Measurements from ENCODE around the gene STX1B.
"Not testable (repeated sequence)": the region's sequence is repeated elsewhere in the genome, so short reads cannot be mapped to it uniquely, and the experiment has no call there.

Gene STX1B
- 0.14 to 1.5 (median 0.54) reads per million in 3 experiments for total RNA-seq

DNA sequence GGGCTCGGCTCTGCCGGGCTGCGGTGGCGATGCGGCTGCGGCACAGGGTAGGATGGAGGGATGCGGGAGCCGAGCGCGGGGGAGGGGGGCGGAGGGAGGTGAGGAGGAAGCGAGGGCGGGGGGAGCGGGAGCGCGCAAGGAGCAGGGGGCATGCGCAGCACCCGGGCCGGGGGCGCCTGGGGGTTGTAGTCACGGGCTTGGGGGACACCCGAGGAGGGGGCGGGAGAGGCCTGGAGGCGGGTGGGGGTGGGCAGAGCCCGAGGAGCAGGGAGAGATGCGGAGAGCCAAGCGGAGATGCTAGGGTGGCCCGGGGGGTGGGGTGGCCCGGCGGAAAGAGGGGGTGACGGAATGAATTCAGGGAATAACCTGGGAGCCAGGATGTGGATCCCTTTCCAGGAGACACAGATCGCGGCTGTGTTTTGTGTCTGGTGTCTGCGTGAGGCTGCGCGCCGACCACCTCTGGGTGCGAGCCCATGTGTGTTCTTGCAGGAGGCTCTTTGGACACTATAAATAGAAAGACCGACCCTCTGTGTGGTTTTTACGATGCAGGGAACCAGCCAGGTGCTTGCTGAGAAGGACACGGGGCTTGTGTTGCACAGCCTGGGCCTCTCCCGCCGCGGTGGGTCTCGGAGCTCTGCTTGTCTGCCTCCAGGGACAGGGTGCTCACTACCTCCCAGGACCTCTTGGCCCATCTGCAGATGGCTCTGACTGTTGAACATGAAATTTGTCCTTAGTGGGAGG is at the start of gene STX1B:
TSS of gene STX1B (minus strand) at position 54 of the 741 bp plus-strand sequence. CDS start 242 bp downstream, outside the sequence.
- peak; percentile 18 for DNase-seq

DNA sequence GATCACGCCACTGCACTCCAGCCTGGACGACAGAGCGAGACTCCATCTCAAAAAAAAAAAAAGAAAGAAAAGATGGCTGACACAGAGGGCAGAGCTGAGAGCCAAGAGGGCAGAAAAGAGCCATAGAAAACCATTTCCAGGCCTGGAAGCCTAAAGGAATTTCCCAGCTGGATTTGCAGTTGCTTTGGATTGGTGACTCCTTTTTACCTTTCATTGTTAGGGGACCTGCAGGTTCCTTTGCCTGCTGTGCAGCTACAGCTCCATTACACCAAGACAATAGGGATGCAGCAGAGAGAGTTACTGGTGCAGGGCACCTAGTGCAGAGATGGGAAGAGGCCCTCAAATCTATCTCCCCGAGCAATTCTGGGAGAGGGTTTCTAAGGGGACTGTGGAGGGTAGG is 45.2 kb upstream of the STX1B start:
- DNase-seq = no peak

DNA sequence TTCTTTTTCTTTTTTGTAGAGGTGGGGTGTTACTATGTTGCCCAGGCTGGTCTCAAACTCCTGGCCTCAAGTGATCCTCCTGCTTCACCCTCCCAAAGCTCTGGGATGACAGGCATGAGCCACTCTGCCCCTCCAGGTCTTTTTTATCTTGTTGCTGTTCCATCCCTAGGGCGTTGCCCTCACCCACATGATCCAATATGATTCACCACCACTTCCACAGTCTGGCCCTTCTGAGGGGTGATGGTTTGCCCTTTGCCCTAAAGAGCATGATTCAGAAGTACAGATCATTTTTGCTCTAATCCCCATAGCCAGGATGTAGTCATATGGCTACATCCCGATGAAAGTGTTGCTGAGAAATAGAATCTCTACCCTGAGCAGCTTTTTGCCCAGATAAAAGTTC is 41.7 kb upstream of the STX1B start:
- no peak for DNase-seq

DNA sequence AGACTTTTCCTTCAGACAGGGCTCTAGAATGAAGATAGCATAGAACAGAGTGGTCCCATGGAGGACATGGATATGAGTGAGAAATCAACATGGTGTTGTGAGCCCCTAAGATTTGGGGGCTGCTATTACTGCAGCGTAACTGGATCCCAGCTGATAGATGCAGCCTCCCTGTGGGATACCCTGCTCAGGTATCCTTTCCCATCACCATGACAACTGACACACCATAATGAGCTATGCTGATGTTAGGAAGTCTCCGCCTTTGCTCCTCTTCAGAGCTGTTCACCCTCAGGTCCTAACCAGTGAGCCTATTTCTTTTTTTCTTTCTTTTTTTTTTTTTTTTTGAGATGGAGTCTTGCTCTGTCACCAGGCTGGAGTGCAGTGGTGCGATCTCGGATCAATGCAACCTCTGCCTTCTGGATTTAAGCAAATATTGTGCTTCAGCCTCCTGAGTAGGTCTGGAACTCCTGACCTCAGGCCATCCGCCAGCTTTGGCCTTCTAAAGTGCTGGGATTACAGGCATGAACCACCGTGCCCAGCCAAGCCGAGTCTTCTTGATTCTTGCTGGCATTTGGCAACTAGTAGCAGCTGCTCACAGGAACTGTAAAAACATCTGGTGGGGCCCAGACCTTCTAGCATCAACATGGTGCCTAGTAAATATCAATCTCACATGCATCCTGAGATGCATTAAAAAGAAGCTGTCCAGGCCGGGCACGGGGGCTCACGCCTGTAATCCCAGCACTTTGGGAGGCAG is 40.0 kb upstream of the STX1B start:
- DNase-seq = no peak

DNA sequence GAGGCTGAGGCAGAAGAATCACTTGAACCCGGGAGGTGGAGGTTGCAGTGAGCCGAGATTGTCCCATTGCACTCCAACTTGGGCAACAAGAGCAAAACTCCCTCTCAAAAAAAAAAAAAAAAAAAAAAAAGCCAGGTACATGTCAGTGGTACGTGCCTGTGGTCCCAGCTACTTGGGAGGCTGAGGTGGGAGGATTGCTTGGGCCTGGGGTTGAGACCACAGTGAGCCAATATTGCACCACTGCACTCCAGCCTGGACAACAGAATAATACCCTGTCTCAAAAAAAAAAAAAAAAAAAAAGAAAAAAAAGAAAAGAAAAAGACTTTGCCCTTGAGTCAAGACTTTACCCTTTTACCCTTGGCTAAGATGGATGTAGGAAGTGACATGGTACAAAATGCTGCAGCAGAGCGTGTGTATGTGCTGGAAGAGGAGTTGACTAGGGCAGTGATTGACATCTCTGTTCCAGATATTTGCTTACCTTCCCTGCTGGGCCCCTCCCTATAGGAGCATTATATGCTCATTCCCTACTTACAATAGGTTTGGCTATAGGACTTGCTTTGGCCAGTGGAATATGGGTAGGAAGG is 33.6 kb upstream of the STX1B start:
- no peak for DNase-seq

DNA sequence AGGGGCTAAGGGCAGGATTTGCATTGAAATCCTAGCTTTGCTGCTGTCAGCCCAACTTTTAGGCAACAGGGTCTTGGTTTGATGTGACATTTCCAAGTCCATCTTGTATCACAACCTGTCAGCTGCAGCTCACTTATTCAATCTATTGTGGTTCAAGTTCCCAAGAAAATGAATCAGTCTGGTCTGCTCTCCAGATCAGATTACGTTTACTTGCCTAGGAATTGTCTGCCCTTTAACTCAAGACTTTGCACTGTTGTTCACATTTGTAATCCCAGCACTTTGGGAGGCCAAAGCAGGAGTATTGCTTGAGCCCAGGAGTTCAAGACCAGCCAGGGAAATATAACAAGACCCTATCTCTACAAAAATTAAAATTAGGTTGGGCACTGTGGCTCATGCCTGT is 32.9 kb upstream of the STX1B start:
- no peak for DNase-seq

DNA sequence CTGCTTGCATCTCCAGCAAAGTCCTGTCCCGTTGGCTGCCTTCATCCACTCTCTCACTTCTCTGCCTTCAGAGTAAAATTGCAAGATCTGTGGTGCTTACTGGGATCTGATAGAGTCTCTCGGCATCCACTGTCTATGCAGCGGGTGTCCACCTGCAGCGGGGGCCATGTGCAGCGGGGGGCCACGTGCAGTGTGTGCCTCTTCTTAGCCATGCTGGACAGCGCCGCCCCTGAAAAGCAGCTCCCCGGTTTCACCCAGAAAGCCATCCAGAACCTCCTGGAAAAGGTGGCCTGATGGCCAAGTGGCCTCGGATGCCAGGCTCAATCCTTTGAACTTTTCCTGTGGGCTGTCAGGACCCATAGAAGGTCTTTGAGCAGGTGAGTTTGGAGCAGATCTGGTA is 32.4 kb upstream of the STX1B start:
- no peak for DNase-seq

DNA sequence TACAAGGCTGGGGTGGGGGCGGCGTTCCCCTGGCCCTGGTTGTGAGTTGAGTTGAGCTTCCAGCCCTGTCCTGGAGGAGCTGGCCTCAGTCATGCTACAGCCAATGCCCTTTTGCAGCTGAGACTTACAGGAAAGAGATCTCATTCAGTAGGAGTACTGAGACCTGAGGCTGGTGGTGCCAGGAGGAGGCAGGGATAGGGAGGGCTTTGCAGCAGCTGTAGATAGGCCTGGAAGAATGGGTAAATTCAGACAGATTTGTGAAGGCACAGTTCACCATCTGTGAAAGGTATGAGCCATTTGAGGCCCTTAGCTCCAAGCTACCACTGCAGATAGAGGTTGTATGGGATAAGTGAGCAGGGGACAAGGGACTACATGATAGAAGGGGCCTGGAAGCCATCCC is 28.6 kb upstream of the STX1B start:
- no peak for DNase-seq

DNA sequence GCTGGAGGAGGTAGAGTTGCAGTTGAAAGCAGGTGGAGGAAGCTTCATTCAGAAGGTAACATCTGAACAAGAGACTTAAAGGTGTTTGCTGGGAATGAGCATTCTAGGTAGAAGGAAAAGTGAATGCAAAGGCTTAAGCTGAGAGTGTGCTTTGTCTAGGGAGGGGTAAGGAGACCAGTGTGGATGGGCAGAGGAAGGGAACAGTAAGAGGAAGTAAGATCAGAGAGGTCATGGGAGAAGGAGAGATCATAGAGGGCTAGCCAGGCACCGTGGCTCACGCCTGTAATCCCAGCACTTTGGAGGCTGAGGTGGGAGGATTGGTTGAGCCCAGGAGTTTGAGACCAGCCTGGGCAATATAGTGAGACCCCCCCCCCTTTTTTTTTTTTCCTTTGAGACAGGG is 26.3 kb upstream of the STX1B start:
- no peak for DNase-seq

DNA sequence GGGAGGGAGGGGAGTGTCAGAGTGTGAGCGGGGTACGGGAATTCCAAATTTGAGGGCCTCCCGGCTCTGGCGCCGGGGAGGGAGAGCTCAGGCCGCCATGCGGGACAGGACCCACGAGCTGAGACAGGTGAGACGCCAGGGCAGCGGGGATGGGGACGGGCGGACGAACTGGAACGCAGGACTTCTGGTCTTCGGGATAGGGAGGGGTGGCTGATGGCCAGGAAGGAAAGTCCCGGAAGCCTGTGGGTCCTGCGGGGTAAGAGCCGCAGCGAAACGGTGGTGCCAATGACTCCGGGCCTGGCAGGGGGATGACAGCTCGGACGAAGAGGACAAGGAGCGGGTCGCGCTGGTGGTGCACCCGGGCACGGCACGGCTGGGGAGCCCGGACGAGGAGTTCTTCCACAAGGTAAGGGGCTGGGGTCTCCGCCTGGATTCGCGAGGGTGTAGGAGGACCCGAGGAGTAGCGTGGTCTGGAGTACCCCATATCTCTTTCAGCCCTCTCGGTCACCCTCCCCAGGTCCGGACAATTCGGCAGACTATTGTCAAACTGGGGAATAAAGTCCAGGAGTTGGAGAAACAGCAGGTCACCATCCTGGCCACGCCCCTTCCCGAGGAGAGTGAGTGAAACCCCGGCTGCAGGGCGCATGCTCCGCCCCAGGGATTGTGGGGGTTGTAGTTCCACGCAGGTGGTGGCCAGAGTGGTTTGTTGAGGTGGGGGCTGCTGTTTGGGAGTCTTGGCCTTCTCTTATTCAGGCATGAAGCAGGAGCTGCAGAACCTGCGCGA is 23.5 kb upstream of the STX1B start:
- DNase-seq = peak; percentile 81

DNA sequence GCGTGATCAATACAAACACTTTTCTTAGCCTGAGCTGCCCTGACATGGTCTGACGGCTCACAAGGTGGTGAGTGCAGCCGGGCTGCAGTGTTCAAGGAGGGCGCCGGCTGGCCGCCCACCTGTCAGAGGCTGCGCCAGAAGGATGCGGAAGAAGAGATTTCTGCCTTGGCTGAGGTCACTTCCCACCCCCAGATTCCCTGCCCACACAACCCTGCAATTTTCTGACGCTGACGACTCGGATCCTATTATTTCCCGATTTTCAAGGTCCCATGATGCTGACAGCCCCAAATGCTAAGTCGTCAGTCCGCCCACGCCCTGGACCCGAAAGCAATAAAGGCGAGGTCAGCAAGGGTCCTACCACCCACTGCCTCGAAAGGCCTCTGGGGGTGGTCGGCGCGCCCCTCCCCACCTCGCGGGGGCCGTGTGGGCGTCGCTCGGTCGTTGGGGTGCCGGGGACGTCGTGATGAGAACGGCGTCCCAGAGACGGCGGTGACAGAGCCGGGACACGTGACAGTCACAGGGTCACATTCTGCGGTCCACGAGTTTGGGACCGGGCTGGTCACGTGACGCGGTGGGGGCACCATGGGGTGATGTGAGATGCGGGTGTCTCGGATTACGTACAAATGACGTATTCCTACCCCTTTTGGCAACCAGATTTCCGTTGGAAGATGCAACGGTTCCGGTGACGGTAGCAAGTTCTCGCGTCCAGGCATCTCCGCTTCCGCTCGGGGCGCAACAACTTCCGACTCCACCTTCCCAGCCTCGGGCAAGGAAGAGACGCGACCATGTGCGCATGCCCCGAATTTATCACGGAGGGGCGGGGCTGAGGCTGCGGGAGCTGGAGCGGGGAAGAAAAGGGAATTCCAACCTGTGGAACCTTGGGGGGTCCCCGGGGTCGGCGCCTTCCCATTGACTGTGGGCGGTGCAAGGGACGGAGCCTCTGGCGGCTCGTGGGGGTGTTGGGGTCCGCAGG is 22.6 kb upstream of the STX1B start, which contains the start of gene STX4:
TSS of gene STX4 (plus strand) at position 823 of the 973 bp plus-strand sequence. CDS start 248 bp downstream, outside the sequence.
- DNase-seq = peak; percentile 99

DNA sequence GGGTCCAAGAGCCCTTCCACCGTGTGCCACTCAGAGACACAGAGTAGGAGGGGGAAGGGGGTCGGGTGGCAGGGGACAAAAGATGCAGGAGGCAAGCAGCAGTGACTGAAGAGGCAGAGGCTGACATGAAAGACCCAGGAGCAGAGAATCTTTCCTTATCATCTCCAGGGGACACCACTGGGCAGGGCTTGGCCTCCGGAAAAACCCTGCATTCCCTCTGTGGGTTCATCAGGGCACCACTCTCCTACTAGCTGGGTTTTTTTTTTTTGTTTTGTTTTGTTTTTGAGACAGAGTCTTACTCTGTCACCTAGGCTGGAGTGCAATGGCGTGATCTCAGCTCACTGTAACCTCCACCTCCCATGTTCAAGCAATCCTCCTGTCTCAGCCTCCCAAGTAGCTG is 20.8 kb upstream of the STX1B start:
- DNase-seq = no peak

DNA sequence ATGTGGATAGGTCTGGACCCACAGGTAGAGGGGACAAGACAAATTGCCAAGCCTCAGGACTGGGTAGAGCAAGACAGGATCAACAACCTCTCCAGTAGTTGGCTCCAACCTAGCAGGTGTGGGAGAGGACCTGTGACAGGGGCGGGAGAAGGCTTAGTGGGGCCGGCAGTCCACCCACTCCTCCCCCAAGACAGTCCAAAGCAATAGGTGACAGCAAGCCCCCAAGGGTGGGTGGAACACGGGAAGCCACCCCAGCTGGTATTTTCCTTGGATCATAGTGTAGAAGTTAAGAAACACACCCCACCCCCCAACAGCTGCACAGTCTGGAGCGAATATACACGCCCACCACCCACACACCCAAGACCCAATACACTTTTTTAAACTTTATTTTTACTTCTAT is 18.8 kb upstream of the STX1B start:
- DNase-seq = no peak

DNA sequence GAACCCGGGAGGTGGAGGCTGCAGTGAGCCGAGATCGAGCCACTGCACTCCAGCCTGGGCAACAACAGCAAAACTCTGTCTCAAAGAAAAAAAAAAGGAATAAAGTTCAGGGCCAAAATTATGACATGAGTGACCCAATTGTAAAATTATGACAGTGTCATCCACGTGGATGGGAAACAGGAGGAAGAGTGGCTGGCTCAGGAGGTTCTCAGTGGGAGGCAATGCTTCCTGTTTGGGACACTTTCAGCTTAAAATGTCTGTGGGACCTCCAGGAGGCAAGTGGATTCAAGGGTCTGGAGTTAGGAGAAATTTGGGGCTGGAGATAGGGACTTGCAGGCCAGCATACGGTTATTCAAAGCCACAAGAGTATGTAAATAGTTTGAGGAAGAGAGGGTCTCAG is 14.9 kb upstream of the STX1B start:
- no peak for DNase-seq

DNA sequence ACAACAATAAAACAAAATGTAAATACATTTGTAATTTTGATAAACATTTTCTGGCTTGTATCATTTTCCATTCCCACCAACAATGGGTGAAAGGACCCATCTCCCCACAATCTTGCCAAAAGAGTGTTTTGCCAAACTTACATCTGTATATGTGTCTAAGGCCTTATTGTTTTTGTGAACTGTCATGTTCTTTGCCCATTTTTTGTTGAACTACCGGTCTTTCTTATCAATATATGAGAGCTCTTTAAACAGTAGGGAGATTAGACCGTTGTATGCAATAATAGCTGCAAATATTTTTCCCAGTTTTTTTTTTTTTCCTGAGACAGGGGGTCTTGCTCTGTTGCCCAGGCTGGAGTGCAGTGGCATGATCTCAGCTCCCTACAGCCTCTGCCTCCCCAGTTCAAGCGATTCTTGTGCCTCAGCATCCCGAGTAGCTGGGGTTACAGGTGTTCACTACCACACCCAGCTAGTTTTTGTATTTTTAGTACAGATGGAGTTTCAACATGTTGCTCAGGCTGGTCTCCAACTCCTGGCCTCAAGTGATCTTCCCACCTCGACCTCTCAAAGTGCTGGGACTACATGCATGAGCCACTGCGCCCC is 13.3 kb upstream of the STX1B start:
- DNase-seq = no peak

DNA sequence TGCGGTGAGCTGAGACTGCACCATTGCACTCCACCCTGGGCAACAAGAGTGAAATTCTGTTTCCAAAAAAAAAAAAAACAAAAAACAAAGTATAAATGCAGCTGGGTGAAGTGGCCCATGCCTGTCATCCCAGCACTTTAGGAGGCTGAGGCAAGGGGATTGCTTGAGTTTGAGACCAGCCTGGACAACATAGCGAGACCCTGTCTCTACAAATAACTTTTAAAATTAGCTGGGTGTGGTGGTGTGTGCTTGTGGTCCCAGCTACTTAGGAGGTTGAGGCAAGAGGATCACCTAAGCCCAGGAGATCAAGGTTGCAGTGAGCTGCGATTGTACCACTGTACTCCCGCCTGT is 12.8 kb upstream of the STX1B start:
- no peak for DNase-seq

DNA sequence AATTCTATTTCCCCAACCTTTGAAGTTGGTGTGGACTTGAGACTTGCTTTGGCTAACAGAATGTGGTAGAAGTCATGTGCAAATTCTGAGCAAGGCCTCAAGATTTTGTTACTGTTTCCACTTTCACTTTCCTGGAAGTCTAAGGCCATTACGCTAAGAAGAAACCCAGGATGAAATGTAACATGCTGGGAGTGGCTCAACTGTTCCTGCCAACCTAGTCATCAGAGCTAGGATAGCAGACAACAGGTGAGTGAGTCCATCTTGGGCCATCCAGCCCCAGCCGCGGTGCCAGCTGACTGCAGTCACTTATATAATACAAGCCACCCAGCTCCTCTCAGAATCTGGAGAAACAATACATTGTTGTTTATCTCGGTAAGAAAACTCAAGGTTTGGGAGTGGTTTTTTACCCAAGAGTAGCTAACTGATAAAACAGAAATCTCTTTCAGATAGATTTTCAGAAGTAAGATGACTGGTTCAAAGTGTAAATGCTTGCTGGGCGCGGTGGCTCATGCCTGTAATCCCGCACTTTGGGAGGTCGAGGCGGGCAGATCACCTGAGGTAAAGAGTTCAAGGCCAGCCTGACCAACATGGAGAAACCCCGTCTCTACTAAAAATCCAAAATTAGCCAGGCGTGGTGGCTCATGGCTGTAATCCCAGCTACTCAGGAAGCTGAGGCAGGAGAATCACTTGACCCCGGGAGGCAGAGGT is 12.3 kb upstream of the STX1B start:
- no peak for DNase-seq

DNA sequence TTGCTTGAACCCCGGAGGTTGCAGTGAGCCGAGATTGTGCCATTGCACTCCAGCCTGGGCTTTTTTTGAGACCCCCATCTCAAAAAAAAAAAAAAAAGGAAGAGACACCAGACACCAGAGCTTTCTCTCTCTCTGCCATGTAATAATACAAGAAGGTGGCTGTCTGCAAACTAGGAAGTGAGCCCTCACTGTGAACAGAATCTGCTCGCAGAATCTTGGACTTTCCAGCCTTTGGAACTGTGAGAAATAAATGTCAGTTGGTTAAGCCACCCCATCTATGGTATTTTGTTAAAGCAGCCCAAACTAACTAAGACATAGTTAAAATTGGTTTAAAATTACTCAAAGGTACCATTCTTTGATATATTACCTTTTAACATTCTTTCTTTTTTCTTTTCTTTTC is 10.1 kb upstream of the STX1B start:
- DNase-seq = no peak

DNA sequence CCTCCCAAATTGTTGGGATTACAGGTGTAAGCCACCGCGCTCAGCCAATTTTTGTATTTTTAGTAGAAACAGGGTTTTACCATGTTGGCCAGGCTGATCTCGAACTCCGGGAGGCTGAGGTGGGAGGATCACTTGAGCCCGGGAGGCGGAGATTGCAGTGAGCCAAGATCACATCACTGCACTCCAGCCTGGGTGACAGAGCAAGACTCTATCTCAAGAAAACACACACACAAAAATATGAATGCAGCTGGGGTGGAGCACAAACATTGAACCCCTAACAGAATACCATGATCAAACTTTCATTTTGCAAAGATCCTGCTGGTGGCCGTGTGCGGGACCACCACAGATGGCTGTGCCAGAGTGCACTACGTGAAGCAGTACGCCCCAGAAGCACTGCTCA is 7.3 kb upstream of the STX1B start:
- not testable (repeated sequence) for DNase-seq

DNA sequence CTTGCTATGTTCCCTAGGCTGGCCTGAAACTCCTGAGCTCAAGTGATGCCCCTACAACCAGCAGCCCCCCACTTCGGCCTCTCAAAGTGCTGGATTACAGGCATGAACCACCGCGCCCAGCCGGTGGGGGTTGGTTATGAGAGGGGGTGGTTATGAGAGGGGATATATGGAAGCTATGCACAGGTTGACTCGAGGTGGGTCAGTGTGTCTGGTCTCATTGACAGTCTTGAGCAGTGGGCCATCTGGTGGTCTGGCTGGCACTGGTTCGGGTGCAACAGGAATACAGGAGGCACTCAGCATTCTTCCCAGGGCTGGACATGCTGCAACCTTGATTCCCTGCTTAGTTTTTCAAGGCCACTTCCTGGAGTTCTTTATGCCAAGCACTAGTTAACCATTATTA is 5.6 kb upstream of the STX1B start:
- DNase-seq = no peak

DNA sequence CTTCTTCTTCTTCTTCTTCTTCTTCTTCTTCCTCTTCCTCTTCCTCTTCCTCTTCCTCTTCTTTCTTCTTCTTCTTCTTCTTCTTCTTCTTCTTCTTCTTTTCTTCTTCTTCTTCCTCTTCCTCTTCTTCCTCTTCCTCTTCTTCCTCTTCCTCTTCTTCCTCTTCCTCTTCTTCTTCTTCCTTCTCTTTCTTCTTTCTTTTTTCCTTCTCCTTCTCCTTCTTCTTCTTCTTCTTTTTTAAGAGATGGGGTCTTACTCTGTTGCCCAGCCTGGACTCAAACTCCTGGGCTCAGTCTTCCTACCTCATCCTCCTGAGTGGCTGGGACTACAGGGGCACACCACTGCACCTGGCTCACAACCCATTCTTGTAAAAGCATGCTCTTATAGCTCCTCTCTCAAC is 2.9 kb upstream of the STX1B start:
- DNase-seq = not testable (repeated sequence)
